GDM1 (cell line): ENCODE data around the gene KRT77.
"Not testable (repeated sequence)": the region's sequence is repeated elsewhere in the genome, so short reads cannot be mapped to it uniquely, and the experiment has no call there.

Source experiments
- DNase-seq: peaks from one replicate; lab custom pipeline; 2025; lab: John Stamatoyannopoulos, UW

Gene KRT77

GRCh38 chr12:52703424-52703823 lies at the start of gene KRT77:
Gene KRT77, minus strand, starts transcription at chr12:52703524. Its CDS starts 90 bp downstream, at chr12:52703434.
- DNase-seq: no peak

- DNase-seq: no peak
Measured at GRCh38 chr12:52752516-52752915, 49.2 kb upstream of the KRT77 start.

- DNase-seq: no peak
Measured at GRCh38 chr12:52751795-52752194, 48.5 kb upstream of the KRT77 start.

- DNase-seq: not testable (repeated sequence)
Measured at GRCh38 chr12:52750532-52750931, 47.2 kb upstream of the KRT77 start.

- no peak for DNase-seq
Measured at GRCh38 chr12:52749827-52750226, 46.5 kb upstream of the KRT77 start.

- no peak for DNase-seq
Measured at GRCh38 chr12:52748578-52748977, 45.3 kb upstream of the KRT77 start.

- no peak for DNase-seq
Measured at GRCh38 chr12:52745554-52745953, 42.2 kb upstream of the KRT77 start.

GRCh38 chr12:52744493-52745156 lies 41.3 kb upstream of the KRT77 start:
- DNase-seq: no peak

- no peak for DNase-seq
Measured at GRCh38 chr12:52742822-52743457, 39.6 kb upstream of the KRT77 start.

GRCh38 chr12:52742196-52742580 lies 38.9 kb upstream of the KRT77 start:
- DNase-seq: no peak

- peak; percentile 32 for DNase-seq
Measured at GRCh38 chr12:52741375-52742195, 38.3 kb upstream of the KRT77 start.

GRCh38 chr12:52740584-52740983 lies 37.3 kb upstream of the KRT77 start:
- no peak for DNase-seq

- no peak for DNase-seq
Measured at GRCh38 chr12:52739963-52740362, 36.6 kb upstream of the KRT77 start.

- no peak for DNase-seq
Measured at GRCh38 chr12:52735816-52736632, 32.7 kb upstream of the KRT77 start.

- no peak for DNase-seq
Measured at GRCh38 chr12:52735106-52735505, 31.8 kb upstream of the KRT77 start.

GRCh38 chr12:52730793-52731192 lies 27.5 kb upstream of the KRT77 start:
- no peak for DNase-seq

- no peak for DNase-seq
Measured at GRCh38 chr12:52730383-52730782, 27.1 kb upstream of the KRT77 start.

- DNase-seq: no peak
Measured at GRCh38 chr12:52729147-52729546, 25.8 kb upstream of the KRT77 start.

- DNase-seq: no peak
Measured at GRCh38 chr12:52728374-52728773, 25.1 kb upstream of the KRT77 start.

- DNase-seq: no peak
Measured at GRCh38 chr12:52727037-52727436, 23.7 kb upstream of the KRT77 start.

- DNase-seq: no peak
Measured at GRCh38 chr12:52726451-52726850, 23.1 kb upstream of the KRT77 start.

GRCh38 chr12:52724384-52724783 lies 21.1 kb upstream of the KRT77 start:
- no peak for DNase-seq
